ENCODE measurements around the gene FAM174B. TPM values are rescaled to one million over a fixed set of nuclear protein-coding genes. Genes with fewer than 3 reads are reported as not detected.

FAM174B gene
- total RNA-seq, 1 donor from 2014 or later: 15.4 TPM

DNA sequence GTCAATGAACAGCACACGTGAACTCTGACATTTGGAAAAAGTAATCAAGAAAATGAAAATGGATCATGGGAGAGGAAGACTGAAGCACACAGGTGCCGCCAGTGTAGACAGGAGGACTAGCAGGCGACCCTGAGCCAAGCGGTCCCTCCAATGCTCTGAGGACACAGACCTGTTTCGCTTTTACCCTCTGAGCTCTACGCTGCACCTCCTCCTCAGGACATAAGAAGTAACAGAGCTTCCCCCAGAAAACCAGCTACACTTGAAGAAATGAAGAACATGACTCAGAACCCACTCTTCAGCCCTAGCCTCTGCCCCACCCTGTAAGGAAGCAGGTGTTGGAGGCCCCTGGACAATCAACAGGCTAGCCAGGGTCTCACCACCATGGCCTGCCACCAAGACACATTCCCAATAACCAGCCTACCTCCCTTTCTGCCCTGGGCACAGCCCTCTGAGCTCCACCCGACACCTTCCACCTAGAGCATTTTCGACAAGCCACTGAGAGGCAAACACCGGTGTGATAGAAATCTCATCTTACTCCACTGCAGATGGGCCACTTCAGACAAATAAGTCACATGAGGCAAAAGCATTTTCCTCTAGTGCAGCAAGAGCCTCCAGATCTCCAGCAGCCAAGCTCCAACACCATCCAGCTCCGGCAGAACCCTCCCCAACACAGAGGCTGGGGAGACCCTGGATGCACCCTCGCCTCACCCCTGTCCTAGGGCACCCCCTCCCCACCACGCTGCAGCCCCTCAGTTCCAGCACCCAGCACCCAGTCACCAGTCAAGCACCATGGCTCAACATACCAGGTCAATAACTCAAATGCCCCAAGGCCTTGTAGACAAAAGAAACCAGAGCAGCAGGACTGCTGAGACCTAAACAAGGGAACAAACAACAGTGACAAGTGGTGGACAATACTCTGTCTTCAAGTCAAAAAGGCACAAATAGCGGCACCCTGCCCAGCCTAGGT, 11.4 kb downstream of the FAM174B start:
- DNase-seq (ENCODE audit: low spot score): peak; percentile 71

DNA sequence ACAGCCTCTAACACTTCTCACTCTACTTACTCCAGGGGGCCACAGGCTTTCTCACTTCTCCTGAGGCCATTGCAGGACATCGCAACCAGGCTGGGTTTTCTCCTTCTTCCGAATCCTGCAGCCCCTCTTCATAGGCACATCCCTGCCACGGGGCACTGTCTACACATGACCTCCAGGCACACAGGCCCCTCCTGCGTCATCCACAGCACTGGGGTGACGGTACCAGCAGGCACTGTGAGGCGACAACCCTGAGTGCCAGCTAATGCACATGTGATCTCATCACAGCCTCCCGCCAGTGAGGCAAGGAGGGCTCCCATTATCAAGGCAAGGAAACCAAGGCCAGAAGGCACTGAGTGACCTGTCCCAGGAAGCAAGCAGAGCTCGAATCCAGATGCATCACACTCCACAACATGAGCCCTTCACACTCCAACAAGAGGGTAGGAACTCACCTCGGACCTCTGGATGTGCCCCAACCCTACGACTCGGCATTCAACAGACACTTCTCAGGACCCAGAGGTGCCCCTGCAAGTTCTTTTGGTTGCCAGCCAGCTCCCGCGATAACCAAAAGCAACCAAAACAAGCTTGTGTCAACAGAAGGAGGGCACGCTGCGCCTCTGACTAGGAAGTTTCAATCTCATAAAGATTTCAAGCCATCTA, 16.7 kb downstream of the FAM174B start:
- peak; percentile 76 for DNase-seq (ENCODE audit: low spot score)

DNA sequence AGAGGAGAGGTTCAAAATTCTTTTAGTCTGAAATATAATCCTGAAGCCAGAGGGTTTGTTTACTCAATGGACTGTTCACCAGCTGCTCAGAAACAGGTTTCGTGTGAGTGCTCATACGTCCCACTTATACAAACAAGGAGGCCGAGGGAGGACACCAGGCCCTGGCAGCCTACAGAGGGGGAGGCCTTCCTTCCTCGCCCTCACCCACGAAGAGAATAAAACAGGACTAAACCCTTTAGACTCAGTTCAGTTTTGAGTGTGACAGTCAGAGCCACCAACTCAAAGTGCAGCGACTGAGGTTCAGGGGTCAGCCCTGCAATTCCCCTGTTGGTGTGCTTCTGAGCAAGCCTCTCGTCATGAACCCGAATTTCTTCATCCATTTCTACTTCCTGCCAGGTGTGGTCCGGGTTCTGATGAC, 17.3 kb downstream of the FAM174B start:
- DNase-seq (ENCODE audit: low spot score): no peak

DNA sequence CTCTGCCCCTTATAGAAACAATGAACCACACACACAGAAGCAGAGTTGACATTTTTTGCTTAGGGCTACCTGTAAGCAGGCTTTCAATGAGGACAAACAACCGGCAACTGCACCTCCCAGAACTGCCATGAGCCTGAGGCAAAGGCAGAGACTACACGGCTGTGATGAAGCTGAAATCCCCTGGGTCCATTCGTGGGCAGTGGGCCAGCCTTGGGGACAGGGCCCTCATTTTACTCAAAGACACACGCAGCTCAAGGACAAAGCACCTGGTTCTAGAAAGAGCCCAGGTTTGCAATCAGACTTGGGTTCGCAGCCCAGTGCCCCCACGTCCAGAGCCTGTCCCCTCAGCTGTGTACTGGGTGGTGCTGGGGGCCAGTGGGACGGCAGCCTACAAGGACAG, 17.9 kb downstream of the FAM174B start:
- peak; percentile 73 for DNase-seq (ENCODE audit: low spot score)

DNA sequence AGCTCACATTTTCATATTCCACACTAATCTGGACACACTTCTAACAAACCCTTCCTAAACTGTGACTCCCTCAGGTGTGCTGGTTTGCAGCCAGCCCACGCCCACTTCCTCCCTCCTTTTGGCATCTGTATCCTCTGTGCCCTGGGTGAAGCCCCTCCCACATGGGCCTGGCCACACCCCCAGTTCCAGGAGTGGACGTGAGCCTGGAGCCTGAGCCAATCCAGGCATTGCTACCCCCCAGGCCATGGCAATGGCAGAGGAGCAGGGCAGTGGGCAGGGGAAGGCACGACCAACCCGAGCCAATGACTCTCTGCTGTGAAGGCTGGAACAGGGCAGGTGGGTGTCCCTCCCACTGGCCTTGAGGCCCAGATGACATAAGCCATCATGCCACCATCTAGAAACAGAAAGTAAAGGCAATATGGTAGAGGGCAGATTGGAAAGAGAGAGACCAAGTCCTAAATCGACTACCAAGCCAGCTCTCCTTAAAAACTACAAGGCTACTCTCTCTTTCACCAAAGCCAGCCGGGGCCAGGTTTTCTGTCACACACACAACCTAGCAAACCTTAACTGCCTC, 18.6 kb downstream of the FAM174B start:
- DNase-seq (ENCODE audit: low spot score): peak; percentile 51

DNA sequence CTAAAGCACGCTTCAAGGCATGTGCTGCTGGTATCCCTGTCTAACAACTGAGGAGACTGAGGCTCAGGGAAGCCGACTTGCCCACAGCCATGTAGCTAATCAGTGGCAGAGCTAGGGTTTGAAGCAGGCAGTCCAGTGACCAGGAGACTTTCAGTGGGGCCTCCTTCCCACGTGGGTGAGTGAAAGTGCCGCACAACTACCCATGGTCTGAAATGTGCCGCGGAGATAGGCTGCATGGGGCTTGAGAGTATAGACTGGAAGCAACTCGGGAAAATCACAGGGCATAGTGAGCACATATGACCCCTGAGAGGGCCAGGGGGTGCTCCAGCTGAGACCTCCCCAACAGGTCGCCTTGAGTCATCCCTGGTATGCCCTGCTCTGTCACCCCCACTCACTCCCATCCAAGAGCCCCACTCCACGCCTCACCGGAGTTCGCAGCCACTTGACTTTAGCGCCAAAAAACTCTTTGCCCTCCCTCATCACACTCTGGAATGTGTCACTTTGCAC, 19.1 kb downstream of the FAM174B start:
- DNase-seq (ENCODE audit: low spot score): peak; percentile 53

DNA sequence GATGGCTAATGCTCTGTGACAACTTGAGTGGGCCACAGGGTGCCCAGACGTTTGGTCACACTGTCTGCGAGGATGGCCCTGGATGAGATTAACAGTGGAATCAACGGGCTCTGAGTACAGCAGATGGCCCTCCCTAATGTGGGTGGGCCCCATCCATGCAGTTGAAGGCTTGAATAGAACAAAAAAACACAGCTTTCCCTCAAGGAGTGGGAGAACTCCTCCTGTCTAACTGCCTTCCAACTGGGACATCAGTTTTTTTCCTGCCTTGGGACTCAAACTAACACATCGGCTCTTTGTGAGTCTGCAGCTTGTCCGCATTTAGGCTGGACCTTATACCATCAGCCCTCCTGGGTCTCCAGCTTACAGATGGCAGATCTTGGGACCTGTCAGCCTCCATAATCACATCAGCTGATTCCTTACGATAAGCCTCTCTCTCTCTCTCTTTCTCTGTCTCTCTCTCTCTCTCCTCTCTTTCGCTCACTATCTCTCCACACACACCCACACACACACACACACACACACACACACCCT, 20.8 kb downstream of the FAM174B start:
- DNase-seq (ENCODE audit: low spot score): no peak

DNA sequence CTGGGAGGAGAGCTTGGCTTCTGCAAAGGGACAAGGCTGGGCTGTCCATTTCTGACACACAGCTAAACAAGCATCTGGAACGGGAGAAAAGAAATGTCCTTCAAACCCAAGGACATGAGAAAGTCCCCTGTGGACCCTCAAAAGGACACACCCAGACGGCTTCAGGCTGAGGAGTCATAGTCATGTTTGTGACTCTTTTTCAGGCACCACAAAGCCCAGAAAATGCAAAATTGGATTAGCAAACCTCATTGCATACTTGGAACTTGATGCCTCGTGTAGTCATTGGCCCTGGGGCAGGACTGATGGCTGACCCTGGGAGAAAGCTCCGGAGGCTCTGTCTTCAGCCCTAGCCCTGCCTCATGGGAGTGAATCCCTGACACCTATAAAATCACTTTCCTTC, 21.5 kb downstream of the FAM174B start:
- peak; percentile 67 for DNase-seq (ENCODE audit: low spot score)

DNA sequence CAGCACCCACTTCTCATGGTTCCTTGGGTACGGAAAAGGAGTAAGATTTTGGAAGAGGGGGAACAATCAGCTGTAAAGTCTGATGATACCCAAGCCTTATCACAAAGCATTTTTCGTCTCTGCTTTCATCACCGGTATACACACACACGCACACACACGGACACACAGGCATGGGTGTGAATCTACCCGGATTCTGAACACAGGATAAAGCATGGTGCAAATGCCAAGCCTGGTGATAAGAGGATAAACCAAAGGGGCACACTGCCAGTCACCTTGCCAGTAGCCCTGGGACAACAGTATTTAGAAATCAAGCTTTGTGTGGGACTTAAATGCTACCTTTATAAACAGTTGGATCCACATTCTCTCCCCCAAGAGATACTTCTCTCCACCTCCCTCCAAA, 22.2 kb downstream of the FAM174B start:
- DNase-seq (ENCODE audit: low spot score): peak; percentile 9

DNA sequence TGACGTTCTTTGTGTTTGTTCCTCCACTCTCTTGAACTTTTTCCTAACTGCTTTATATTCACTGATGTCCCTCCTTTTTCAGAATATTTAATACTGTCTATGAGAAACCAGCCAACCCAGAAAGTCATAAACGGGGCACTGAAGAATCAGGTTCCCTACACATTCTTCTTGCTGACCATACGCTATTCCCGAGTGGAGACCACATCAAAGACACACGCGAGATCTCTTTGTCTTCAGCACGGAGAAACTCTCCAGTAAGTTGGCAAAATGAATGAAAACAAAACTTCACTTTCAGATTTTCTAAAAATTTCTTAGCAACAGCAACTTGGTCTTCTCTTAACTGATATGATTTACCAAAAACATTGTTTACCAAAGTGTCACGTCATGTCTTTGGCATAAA, 22.6 kb downstream of the FAM174B start:
- DNase-seq (ENCODE audit: low spot score): no peak

DNA sequence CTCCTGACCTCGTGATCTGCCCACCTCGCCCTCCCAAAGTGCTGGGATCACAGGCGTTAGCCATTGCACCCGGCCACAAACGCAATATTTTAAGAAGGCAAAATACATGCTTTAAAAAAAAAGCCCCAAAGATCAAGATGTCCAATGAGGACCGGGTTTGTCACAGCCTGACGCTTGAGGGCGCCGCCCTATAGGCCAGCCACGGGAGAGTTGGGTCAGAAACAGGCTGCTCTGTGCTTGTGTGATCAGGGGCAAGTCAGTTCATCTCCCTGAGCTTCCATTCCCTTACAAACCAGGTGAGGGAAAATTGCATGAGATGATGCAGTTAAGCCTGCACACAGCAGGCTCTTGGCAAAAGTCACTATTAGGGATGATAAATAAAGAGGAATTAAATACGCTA, 23.9 kb downstream of the FAM174B start:
- DNase-seq (ENCODE audit: low spot score): peak; percentile 5

DNA sequence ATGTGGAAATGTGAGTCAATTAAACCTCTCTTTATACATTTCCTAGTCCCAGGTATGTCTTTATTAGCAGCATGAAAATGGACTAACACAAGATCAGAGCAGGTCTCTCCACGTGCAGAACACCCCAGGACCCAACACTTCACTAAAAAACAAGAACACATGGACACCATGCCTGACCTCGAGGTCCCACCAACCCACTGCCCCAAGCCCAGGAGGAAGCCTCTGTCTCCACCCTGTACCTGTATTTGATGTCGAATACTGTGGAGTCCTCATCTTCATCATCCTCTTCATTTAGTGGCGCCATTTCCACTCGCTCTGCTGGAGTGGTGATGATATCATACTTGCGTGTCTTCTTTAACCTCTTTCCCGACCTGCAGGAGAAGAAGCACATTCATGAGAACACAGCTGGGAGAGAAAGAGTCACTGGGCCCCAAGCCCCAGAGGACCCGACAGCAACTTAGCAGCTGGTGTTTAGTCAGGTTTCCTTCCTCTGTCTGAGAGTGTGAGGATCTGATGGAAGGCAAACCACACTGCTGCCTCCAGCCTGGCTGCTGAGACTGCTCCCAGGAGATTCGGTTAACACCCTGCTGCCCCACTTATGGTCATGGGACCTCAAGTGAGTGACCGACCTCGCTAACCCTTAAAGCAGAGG, 25.5 kb downstream of the FAM174B start:
- no peak for DNase-seq (ENCODE audit: low spot score)

DNA sequence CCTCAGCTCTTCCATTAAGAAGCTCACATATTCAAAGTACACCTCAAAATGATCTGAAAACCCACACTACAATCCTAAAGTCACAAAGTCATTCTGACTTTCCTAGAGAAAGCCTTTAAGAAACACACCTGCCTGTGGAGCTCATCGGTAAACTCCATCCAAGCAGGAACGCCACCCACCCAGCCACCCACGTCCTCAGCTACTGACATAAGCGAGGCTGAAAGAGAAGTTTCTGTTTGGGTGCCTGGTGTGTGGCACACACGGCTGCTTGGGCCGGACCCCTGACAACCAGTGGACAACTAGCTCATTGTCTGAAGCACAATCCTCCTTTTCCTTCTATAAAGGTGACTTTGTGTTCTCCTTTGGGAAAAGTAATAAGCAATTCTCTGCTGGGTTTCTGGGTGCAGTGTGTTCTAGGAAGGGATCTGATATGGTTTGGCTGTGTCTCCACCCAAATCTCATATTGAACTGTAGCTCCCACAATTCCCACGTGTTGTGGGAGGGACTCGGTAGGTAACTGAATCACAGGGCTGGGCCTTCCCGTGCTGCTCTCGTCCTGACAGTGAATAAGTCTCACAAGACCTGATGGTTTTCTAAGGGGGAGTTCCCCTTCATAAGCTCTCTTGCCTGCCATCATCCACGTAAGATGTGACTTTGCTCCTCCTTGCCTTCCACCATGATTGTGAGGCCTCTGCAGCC, 26.1 kb downstream of the FAM174B start:
- DNase-seq (ENCODE audit: low spot score): no peak

DNA sequence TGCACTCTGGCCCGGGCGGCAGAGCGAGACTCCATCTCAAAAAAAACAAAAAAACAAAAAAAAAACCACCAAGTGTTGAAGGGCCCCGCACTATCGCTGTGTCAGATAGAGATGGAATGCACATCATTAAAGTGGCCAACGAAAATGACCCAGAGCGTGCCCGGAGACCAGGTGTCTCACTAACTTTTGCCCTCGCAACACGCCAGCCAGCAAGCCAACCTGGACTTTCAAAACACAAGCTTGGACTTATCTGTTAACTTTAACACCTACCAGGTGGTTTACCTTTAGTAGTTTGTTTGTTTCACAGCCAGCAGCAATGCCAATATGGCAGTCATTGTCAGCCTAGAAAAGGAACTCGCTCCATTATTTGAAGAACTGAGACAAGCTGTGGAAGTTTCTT, 28.6 kb downstream of the FAM174B start:
- DNase-seq (ENCODE audit: low spot score): peak; percentile 65

DNA sequence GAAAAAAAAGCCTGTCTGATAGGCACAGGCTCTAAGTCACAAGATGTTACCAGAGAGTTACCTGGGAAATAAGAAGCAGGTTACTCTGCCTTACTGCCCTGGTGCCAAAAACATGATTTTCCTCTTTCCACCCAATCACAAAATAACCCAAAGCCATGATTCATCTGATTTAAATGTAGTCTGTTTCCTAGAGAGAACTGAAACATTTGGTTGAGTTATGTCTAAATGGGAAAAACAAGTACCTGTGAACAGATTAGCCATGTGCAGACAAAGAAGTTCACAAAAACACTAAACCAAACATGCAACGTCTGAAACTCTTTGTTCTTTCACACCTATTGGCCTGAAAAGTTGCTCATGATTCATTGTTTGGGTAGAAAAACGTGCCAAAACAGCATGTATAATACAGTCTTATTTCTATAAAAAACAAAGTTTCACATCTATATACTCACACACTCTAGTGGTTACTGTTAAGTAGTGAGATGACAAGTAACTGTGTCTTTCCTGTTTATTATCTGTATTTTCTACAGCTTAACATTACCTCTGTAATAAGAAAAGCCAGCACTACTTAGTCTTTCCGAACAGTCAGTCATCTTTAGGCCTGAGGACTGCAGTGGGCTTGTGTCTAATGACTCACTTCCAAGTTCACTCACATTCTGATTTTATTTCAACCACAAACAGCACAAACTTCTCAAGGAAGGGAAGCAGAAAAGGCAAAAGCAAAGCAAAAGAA, 30.2 kb downstream of the FAM174B start:
- DNase-seq (ENCODE audit: low spot score): no peak

DNA sequence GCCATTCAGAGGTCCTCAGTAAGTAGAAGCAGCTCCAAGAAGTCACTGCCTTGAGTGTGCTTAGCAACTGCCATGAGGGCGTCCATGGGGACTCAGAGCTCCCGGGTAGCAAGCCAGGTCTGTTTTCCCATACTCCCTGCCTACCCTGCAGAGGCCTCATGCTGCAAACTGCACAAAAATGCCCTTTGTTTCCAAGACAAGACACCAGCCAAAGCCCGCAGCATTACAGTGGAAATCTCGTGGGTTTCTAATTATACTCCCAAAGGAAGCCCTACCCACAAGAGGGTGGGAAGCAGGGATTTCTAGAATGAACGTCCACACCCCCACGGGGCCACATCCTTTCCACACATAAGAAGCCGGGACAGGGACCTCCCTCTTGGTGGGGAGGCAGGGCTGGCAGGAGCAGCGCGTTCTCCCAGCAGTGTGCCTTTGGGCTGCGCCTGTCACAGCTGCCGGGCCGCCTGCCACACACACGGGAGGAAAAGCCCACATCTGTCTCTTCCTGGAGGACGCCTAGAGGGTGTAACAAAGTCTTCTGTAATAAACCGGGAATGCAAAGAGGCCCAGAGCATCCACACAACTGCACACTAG, 31.1 kb downstream of the FAM174B start:
- DNase-seq (ENCODE audit: low spot score): no peak

DNA sequence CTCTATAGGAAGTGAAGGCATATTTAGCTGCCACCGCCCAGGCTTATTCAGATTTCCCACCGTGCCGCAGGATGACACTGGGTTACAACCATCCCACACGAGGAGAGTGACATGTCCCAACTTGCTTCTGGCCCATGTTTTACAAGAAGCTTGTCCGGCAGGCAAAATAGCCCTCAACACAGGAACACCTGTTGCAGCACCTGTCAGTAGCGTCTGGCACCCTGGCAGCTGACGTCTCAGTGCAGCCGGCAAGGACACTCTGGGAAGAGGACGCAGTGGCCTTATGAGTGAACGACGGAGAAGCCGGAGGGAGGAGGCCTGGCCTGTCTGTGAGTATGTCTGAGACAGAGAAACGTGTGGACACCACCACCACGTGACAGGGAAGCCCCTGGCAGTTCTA, 32.1 kb downstream of the FAM174B start:
- no peak for DNase-seq (ENCODE audit: low spot score)

DNA sequence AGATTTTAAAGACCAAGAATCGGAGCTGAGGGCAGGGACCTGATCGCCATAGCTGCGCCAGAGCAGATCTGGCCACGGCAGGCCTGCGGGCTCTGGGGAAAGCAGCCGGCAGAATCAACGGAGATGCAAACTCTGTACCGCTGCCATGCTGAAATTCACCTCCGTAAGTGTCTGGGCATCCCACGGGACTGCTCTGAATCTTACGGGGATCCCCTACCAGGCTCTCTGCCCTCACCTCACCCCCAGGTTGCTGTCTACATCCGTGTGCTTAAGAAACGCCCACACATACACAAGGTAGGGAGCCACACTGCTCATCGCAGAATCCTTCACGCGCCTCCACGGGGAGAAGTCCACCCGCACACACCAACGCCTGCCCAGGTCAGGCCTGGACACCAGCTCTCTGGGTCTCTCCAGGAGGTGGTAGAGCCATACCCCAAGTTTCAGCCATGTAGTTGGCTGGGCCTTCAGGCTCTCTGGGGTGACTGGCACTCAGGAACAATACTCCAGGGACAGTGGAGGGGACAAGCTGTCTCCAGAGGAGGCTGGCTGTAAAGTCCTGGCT, 33.5 kb downstream of the FAM174B start:
- no peak for DNase-seq (ENCODE audit: low spot score)

DNA sequence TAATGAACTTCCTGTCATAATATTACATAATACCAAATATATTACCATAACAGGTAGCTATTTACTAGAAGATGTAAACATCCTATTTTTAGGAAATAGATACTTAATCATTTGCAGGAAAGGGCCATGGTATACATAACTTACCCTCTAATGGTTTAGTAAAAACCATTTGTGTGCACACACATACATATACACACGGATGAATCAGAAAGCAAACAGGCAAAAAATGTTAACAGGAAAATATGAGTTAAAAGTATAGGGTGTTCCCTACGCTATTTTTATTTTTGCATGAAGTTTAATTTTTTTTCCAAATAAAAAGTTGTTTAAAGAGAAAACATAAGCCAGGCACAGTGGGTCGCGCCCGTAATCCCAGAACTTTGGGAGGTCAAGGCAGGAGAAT, 34.6 kb downstream of the FAM174B start:
- no peak for DNase-seq (ENCODE audit: low spot score)

Data from mesenteric fat pad (tissue), 1 donor.